GM19397 (cell line): ENCODE data around the gene TRAPPC4.
"Not testable (repeated sequence)": the region's sequence is repeated elsewhere in the genome, so short reads cannot be mapped to it uniquely, and the experiment has no call there.

ENCODE experiments used
- ATAC-seq: cut with Tn5 transposase; IDR thresholded peaks from one replicate; pipeline ENCODE4 v1.9.1; 2021; ENCODE audit warnings: mild to moderate bottlenecking, moderate library complexity; ENCODE audit not compliant: unreplicated experiment

The TRAPPC4 gene

DNA sequence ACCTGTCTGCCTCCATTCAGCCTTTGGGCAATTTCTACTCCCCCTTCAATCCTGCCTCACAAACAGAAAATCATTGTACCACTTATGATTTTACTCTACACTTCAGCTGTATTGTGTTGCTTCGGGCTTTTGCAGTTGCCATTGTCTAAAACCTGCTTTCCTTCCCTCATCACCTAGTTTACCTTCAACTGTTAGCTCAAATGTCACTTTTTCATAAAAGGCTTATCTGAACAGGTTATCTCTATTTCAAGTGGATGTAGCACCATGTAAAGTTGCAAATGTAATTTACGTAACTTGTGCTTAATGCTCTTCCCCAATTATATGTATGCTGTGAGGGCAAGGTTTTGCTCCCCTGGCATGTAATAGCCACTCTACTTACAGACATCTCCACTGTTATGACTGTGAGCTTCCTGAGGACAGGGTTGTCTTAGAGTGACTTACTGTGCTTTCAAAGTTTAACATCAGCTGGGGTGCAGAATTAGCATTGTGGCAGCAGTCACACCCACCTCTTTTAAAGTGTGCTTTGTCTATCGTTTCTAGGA lies 5.9 kb upstream of the TRAPPC4 start:
- ATAC-seq = no peak

DNA sequence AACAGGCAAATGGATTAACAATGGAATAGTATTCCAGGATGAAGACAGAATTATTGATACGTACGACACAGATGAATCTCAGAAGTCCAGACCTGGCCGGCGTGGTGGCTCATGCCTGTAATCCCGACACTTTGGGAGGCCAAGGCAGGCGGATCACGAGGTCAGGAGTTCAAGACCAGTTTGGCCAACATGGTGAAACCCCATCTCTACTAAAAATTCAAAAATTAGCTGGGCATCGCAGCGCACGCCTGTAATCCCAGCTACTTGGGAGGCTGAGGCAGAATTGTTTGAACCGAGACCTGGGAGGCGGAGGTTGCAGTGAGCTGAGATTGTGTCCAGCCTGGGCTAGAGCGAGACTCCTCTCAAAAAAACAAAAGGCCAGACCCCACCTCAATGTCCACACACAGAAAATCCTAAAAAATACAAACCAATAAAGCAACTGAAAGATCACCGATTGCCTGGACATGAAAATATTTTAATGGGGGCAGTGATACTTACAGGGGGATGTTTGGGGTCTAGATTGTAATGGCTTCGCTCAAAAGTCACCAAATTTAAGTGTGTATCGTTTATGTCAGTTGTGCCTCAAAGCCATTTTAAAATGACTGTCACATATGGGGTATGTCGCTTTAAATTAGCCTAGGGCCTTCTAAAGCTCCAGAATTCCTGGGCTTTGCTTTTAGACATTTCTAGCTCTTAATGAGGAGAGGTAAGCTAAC lies 4.2 kb upstream of the TRAPPC4 start:
- no peak for ATAC-seq

DNA sequence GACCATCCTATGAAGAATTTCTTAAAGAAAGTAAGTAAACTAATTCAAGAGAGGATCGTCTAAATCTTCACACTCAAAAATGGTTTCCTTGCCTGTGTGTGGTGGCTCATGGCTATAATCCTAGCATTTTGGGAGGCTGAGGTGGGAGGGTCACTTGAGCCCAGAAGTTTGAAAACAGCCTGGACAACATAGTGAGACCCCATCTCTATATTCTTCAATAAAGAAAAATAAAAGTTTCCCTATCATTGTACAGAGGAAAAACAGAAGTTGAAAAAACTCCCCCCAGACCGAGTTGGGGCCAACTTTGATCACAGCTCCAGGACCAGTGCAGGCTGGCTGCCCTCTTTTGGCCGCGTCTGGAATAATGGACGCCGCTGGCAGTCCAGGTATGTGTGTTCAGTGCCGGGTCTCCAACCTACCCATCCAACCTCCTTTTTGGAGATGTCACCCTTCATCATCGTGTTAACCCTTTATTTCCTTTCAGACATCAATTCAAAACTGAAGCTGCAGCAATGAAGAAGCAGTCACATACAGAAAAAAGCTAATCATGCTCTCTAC lies 3.4 kb upstream of the TRAPPC4 start:
- ATAC-seq = no peak

DNA sequence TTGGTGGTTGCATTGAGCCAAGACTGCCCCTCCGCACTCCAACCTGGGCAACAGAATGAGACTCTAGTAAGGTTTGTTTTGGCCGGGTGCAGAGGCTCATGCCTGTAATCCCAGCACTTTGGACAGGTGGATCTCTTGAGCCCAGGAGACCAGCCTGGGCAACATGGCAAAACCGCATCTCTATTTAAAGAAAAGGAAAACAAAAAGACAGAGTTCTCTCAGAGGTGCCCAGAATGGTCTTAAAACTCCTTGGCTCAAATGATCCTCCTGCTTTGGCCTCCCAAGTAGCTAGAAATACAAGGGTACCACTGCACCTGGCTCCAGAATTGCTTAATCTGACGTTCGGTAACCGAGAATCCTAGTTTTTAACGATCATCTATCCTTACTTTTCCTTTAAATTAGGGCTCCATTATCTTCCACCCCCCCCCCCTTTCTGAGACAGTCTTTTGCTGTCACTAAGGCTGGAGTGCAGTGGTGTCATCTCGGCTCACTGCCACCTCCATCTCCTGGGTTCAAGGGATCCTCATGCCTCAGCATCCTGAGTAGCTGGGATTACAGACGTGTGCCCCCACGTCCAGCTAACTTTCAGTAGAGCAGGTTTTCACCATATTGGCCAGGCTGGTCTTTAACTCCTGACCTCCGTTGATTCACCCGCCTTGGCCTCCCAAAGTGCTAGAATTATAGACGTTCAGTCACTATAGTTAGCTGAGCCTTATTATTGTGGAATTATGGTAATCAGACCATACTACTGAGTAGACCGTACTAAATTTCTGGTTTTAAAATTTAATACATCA lies 2.2 kb upstream of the TRAPPC4 start:
- ATAC-seq = no peak

DNA sequence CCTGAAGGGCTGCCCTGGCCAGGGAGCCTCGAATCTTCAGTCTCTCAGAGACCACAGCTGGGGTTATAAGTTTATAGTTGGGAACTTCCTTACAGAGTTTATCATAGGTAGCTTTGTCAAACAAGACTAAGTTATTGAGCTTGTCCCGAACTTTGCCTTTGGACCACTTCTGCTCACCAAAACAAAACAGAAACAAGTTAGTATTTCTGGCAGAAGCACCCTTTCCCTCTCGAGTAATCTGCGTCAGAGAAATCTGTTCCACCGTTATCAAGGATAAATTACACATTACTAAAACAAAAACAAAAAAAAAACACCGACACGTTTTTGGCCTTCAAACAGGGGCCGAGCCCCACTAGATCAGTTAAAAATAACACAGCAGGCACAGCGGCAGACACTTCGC lies 1.2 kb upstream of the TRAPPC4 start:
- not testable (repeated sequence) for ATAC-seq

DNA sequence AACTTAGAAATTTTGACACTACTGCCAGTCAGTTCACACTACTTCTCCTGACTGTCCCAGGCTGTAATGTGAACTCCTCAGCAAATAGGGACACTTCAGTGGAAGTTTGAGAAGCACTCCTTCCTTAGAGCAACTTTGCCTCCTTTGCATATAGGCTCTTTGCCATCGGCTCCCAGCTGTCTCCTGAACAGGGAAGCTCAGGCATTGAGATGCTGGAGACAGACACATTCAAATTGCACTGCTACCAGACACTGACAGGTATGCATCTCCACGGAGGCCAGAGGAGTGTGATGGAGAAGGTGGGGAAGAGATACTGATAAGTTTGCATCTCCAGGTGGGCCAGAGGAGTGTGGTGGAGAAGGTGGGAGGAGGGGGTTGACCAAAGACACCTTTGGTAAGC lies 1.4 kb downstream of the TRAPPC4 start:
- ATAC-seq = no peak

DNA sequence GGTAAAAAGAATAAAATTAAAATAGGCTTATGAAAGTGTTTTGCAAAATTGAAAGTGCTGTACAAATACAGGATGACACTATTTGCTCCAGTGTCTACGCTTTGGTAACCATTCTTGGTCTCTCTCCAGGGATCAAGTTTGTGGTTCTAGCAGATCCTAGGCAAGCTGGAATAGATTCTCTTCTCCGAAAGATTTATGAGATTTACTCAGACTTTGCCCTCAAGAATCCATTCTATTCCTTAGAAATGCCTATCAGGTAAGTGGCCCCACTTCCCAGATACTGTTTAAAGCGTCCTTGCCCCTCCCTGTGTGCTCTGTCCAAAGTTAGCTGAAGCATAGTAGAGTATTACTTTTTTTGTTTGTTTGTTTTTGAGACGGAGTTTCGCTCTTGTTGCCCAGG lies 3.1 kb downstream of the TRAPPC4 start:
- ATAC-seq = no peak

DNA sequence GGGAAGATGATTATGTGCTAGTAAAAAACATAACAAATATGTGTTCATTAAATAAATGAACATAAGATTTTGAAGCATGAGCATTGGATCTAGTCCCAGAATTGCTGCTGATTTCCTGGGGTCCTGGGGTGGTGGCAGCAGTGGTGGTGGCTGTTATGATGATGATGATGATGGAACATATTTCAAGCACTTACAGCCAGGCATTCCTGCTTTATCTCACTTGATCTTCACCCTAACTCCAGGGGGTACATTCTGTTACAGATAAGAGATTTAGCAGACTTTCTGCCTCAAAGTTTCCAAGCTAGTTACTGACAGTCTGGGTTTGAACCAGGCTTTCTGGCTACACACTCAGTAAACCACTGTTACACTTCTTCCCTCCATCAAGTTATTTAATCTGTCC lies 5.2 kb downstream of the TRAPPC4 start:
- no peak for ATAC-seq

DNA sequence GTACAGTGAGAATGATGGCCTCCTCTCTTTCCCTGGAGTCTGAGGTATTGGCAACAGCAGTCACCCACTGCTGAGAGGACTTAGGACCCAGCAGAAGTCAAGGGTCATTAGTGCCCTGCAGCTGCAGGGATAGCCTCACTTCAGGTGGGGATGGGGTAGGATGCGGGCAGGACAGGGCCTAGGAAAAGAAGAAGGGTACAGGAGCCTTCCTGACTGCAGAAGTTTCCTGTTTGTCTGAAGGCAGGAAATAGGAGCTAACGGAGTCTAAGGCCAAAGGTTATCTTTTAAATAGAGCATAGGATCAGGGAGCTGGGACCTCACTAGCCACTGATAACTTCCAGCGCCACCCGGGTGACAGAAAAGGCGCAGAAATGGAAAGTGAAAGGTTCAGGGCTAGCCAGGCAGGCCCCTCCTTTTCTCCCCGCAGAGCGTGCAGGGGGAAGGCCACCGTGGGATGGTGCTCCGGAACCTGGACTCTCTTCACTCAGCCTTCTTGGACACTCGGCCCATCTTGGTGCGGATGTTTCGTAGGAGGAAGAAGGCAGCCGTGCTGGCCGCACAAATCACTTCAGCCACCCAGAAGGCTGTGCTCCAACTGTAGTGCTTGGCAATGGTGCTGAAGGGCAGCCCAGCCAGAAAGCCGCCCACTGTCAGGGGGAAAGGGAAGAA lies 6.0 kb downstream of the TRAPPC4 start:
- no peak for ATAC-seq

DNA sequence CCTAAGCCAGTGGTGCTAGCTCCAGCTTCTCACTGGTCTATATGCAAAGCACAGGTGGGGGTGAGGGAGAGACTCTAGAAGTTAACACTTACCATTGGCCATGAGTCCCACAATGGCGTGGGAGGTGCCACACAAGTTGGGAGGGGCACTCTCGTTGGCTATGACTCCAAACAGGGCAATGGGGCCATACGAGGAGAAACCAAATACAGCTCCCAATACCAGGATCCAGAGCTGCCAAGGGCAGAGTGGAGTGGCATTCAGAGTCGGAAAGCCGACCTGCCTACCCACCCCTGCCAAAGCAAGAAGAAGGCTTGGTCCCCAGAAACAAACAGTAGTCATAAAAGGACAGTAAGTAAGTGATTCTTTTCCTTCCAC lies 6.5 kb downstream of the TRAPPC4 start:
- ATAC-seq = no peak

DNA sequence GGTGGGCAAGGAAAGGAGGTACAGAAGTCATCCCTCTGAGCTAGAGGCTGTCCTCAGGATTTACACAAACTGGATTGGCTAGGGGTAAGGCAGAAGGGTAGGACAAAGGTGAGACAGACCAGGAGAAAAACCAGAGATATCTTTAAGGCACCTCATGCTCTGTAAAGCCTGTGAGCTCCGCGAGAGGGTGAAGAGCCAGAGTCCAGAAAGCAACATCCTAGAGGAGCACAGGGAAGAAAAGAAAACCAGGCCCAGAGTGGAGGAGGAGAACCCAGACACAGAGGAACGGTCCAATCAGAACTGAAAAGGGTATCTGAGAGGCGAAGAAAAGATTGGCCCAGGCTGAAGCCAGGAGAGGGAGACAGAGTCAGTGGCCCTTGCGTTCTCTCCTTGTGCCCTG lies 7.0 kb downstream of the TRAPPC4 start:
- no peak for ATAC-seq

DNA sequence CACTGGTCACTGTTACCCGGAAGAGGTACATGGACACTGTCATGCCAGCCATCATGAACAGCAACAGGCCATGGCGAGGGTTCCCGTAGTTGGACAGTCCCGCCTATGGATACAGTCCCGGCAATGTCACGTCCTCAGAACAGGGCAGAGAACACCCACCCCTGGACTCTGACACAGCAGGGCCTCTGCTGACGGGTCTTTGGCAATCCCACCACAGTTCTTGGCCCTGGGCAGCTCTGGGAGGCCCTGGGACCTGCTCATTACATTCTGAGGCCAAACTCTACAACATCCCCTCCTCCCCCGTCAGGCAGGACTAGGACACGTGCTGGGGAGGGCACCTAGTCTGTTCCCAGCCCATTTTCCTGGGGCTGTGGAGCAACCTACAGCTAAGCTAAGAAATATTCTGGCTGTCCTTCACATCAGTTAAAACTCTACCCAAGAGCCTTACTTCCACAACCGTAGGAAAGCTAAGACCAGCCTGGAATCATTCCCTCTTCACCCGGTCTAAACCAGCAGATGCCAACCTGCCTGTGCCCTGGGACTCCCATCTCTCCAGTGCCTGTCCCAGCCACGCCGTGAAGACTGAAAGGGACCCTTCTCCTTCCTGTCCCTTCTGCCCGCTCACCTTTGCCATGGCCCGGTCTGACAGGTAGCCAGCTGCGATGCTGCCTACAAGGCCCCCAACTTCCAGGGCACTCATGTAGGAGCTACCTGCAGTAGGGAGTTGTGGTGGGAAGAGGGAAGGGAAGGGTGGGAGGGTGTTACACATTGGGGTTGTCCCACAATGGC lies 7.6 kb downstream of the TRAPPC4 start:
- ATAC-seq = no peak

DNA sequence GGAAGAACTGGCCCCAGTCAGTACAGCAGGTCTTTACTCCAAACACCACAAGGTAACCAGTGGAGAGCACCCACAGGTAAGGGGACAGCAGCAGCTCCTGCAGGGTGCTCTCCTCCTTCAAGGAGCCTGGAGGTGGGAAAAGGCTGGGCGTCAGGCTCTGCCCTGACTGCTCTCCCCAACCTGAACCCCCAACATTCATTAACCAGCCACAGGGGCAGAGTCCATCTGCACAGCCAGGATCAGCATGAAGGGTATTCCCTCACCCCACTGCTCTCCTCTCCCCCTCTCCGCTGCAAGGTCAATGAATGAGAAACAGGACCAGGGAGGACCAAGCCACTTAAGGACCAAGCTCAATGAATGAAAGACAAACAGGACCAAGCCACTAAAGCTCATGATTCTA lies 8.4 kb downstream of the TRAPPC4 start:
- no peak for ATAC-seq

DNA sequence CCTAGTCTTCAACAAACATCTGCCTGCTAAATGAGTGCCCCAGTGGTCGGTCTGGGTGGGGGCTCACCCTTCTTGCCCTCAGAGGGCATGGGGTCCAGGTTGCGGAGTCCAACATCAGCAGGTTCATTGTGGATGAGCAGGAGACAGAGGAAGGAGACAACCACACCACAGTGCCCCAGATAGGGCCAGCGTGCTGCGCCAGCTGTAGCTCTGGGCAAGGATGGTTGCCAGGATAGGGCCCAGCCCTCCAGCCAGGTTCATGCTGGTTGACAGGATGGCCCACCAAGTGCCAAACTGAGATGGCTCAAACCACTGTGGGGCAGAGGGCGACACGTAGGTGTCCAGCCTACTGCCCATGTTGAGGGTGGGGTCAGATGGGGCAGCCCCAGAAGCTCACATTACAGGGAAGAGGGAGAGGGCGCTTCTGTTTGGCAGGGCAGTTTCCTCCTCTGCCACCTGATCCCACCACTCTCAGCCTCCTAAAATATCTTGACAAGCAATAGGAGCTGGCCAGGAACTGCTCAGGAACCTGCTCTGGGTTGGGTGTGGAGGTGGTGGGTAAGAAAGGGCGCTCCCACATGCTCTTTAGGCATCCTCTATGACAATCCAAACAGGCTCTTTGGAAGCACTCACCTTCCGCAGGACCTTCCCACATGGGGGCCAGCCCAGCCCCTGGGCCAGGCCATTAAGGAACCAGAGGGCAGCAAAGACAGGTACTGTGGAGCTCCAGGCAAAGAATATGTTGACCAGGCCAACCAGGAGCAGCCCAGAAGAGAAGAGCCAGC lies 9.2 kb downstream of the TRAPPC4 start:
- ATAC-seq = no peak

DNA sequence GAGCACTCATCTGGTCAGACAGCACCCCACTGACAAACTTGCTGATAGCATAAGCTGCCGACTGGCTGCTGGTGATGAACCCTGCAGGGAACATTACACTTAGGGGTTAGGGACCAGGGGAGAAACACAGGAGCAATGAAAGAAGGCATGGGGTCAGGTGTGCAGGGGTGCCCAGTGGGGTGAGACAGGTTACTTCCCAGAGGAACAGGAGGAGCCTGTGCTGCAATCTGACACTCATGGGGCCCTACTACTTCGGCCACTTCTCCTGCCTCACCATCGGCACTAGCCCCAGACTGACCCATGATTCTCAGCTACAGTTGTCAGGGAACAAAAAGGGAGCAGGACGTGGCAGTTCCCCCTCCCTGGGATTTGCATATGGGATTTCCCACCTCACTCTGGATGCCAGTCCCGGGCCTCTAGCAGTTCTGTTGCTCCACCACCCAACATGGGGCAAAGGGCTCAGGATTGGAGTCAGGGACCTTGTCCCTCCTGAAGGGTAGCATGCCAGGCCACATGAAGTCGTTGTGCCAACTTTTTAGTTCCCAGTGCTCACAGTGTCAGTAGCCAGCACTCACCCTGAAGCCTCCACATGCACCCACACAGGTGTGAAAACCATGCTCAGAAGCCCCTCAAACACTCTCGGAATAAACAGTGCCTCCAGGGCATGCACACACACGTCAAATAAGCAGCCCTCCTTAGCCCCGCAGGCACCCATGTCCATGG lies 9.9 kb downstream of the TRAPPC4 start:
- ATAC-seq = no peak

DNA sequence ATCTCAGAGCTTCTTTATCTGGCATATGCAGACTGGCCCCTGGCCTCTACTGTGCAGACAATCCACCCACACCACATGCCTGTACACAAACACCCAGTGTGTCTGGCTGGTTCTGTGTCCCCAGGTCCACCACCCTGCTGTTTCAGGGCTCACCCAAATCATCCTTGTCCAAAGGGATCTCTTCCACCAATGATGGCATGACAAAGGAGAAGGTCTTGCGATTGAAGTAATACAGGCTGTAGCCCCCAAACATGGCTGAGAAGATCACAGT lies 10.4 kb downstream of the TRAPPC4 start:
- no peak for ATAC-seq

DNA sequence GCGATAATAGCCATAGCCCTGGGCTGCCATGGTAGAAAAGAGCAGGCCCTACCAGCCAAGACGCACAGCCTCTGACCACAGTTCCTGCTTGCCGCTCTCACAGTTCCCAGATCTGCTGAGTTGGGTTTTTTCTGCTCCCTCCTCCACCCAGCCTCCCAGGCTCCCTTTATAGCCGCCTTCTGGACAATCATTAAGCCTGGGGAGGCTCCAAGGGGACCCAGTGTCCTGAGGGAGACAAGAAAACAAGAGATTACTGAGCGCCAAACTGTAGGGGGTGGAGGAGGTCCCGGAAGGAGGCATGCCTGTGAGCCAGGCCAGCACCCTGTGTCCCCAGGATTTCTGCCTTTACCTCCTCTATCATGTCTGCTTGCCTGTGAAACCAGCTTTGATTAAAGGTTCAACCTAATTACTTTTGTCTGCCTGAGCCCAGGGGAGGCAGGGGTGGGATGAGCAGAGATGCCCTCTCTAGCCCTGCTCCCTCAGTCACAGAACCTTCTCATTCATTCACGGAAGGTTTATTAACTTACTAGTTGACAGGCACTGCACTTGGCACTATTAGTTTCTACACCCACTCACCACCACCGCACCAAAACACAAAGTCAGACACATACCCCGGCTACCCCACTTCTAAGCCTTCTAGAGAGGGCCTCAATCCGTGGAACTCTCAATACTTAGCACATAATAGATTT lies 10.9 kb downstream of the TRAPPC4 start:
- no peak for ATAC-seq

DNA sequence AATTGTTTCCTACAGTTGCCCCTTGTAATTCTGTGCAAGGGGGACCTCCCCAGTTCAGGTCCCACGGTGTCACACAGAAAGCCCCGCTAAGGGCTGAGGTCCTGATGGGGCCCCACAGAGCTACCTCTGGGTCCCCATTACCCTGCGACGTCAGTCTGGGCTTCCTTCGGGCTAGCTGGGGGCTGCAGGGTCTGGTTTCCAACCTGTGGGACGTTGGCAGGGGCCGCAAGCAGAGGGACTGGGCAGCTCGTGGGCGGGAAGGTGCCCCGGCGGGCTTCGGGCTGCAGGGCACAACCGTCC lies 11.4 kb downstream of the TRAPPC4 start:
- peak; percentile 17 for ATAC-seq
